Measurements from ENCODE around the gene EMB. TPM values are rescaled to one million over a fixed set of nuclear protein-coding genes. Genes with fewer than 3 reads are reported as not detected.

The EMB gene
- polyA plus RNA-seq, 3 donors from 2014 or later, result 163 to 166 (median 164) TPM

Other genes with a start within 250 kb of the EMB start
- gene PARP8, start 225.3 kb upstream of the EMB start, polyA plus RNA-seq, result 100 to 1,000 TPM in 2 of 3 donors, 10 to 100 TPM in 1; 93.9 to 150 (median 113) TPM

All from immature natural killer cell (primary cell).